Neural crest cell (in vitro differentiated cells): ENCODE results near the gene RPS15. TPM values are rescaled to one million over a fixed set of nuclear protein-coding genes. Genes with fewer than 3 reads are reported as not detected.

ENCODE experiments used
- DNase-seq: peaks from one replicate; pipeline ENCODE4 v3.0.0; 2021; ENCODE audit warnings: low read depth, mixed read lengths, low spot score
- H3K27ac Mint-ChIP-seq: one replicate; pipeline ENCODE4 v1.8.0; 2021; ENCODE audit warnings: mild to moderate bottlenecking, mixed read lengths; ENCODE audit not compliant: unreplicated experiment
- H3K27me3 Mint-ChIP-seq: 2 replicates; pipeline ENCODE4 v1.8.0; 2021; ENCODE audit warnings: low read depth, mild to moderate bottlenecking, mixed read lengths
- H3K36me3 Mint-ChIP-seq: 2 replicates; pipeline ENCODE4 v1.8.0; 2021; ENCODE audit warnings: low read depth, mild to moderate bottlenecking, mixed read lengths
- H3K4me1 Mint-ChIP-seq: 2 replicates; pipeline ENCODE4 v1.8.0; 2021; ENCODE audit warnings: mixed read lengths
- H3K4me3 Mint-ChIP-seq: one replicate; pipeline ENCODE4 v1.8.0; 2021; ENCODE audit warnings: mild to moderate bottlenecking, mixed read lengths
- H3K9me3 Mint-ChIP-seq: 2 replicates; pipeline ENCODE4 v1.8.0; 2021; ENCODE audit warnings: mixed read lengths
- CTCF ChIP-seq: fragments of 200-600 bp; sonication (generic); conservative IDR thresholded peaks from 2 replicates; pipeline ENCODE4 v1.5.0; 2021; ENCODE audit warnings: antibody characterized with exemption, mild to moderate bottlenecking
- total RNA-seq: library from RNA; stranded (reverse); gene quantifications from 2 replicates; pipeline ENCODE4 v1.2.1, GENCODE V29; 2021

The RPS15 gene
- total RNA-seq, 1 donor from 2014 or later, result 1,580 TPM

GRCh38 chr19:1471010-1471514 is 32.9 kb downstream of the RPS15 start:
- Mint-ChIP-seq H3K27me3 (peaks cover 51% of the 10 kb centered on the region), H3K4me3 (peak overlapping the region; percentile 75), H3K9me3 (no peaks in the 10 kb centered on the region), H3K27ac (no peak overlapping the region), H3K4me1 (peaks cover 6% of the 10 kb centered on the region), H3K36me3 (no peaks in the 10 kb centered on the region)
- DNase-seq, result no peak
- no peak for TF ChIP-seq CTCF

GRCh38 chr19:1471515-1472160 is 33.4 kb downstream of the RPS15 start:
- Mint-ChIP-seq H3K4me3 (peak overlapping the region; percentile 75), H3K36me3 (no peaks in the 10 kb centered on the region), H3K9me3 (no peaks in the 10 kb centered on the region), H3K27me3 (peaks cover 49% of the 10 kb centered on the region), H3K27ac (no peak overlapping the region), H3K4me1 (peaks cover 6% of the 10 kb centered on the region)
- peak; percentile 28 for TF ChIP-seq CTCF
- no peak for DNase-seq

- no peak for TF ChIP-seq CTCF
- Mint-ChIP-seq H3K36me3 (no peaks in the 10 kb centered on the region), H3K4me3 (peak overlapping the region; percentile 79), H3K4me1 (peaks cover 8% of the 10 kb centered on the region), H3K9me3 (no peaks in the 10 kb centered on the region), H3K27me3 (peaks cover 46% of the 10 kb centered on the region), H3K27ac (no peak overlapping the region)
- no peak for DNase-seq
Observed at GRCh38 chr19:1472231-1473084, 34.3 kb downstream of the RPS15 start.

GRCh38 chr19:1473085-1473851 is 35.1 kb downstream of the RPS15 start:
- no peak for DNase-seq
- H3K4me1 Mint-ChIP-seq, result peaks cover 9% of the 10 kb centered on the region
- no peaks in the 10 kb centered on the region for H3K36me3 Mint-ChIP-seq
- H3K27me3 Mint-ChIP-seq, result peaks cover 44% of the 10 kb centered on the region
- H3K9me3 Mint-ChIP-seq, result no peaks in the 10 kb centered on the region
- peak overlapping the region; percentile 79 for H3K4me3 Mint-ChIP-seq
- H3K27ac Mint-ChIP-seq, result no peak overlapping the region
- no peak for TF ChIP-seq CTCF

GRCh38 chr19:1474011-1474764 is 36.0 kb downstream of the RPS15 start:
- Mint-ChIP-seq H3K4me1 (peaks cover 13% of the 10 kb centered on the region), H3K27ac (no peak overlapping the region), H3K27me3 (peaks cover 39% of the 10 kb centered on the region), H3K9me3 (no peaks in the 10 kb centered on the region), H3K4me3 (peak overlapping the region; percentile 64), H3K36me3 (no peaks in the 10 kb centered on the region)
- TF ChIP-seq CTCF, result no peak
- DNase-seq, result no peak
